Esophagus squamous epithelium (tissue), 5 donors: ENCODE measurements around the gene DNAH8. TPM values are rescaled to one million over a fixed set of nuclear protein-coding genes. Genes with fewer than 3 reads are reported as not detected.

Experiments used
- DNase-seq: peaks from one replicate; lab custom pipeline; 2025; lab: John Stamatoyannopoulos, UW
- H3K27ac ChIP-seq, 4 donors: fragments of 200-600 bp; sonication (generic); one replicate each; pipeline ENCODE4 v1.5.1; 2016 to 2019; ENCODE audit warnings: mild to moderate bottlenecking in 1 of 4
- H3K27me3 ChIP-seq, 4 donors: fragments of 200-600 bp; sonication (generic); 1 replicate in 3 of 4; 2 replicates in 1 of 4; pipeline versions ENCODE4 v1.5.1 to v1.6.0; 2017 to 2021; ENCODE audit warnings: antibody characterized with exemption in 1 of 4
- H3K36me3 ChIP-seq, 3 donors: fragments of 200-600 bp; sonication (generic); one replicate each; pipeline ENCODE4 v1.5.1; 2016 to 2019
- H3K4me1 ChIP-seq, 3 donors: fragments of 200-600 bp; sonication (generic); one replicate each; pipeline ENCODE4 v1.5.1; 2017 to 2019
- H3K4me3 ChIP-seq, 4 donors: fragments of 200-600 bp; sonication (generic); 1 replicate in 3 of 4; 2 replicates in 1 of 4; pipeline ENCODE4 v1.5.1; 2016 to 2019; ENCODE audit warnings: mild to moderate bottlenecking in 2 of 4, moderate library complexity in 1 of 4
- H3K9me3 ChIP-seq, 3 donors: fragments of 200-600 bp; sonication (generic); one replicate each; pipeline ENCODE4 v1.5.1; 2016 to 2019
- CTCF ChIP-seq, 6 experiments: fragments of 450-650 bp in 4 of 6; fragments of 200-600 bp in 2 of 6; sonication (generic) in 2 of 6; IDR thresholded peaks; one replicate each; pipeline ENCODE4 v1.5.1; 2016 to 2019; ENCODE audit warnings: antibody characterized with exemption in 6 of 6, mild to moderate bottlenecking in 4 of 6, moderate library complexity in 4 of 6
- POLR2A ChIP-seq, 4 donors: fragments of 450-650 bp; IDR thresholded peaks; one replicate each; pipeline ENCODE4 v1.6.1; 2017; ENCODE audit warnings: antibody characterized with exemption in 4 of 4, mild to moderate bottlenecking in 4 of 4, moderate library complexity in 3 of 4
- WGBS, 2 donors: methylation state at CpG; one replicate each; pipeline ENCODE4 v1.1.5; 2018; 5-methylcytosine and 5-hydroxymethylcytosine counted together
- intact Hi-C: fragments of 100-400 bp; cut with DNase I; formaldehyde crosslinking; loops from one replicate; pipeline ENCODE4 v1.15.0; 2022
- total RNA-seq, 4 donors: library from RNA; depleted of rRNA; stranded (reverse); fragments of >200 nt; gene quantifications; one replicate each; pipeline ENCODE4 v1.1.0, GENCODE V29; 2016
- donor health status: DM: yes; HTN: yes; CAD: no.

The DNAH8 gene
- total RNA-seq, 4 donors from 2014 or later: under 0.01 to 0.03 TPM; not detected in 2

- intact Hi-C loops: no loop called here
- no peaks in the 10 kb centered on the region for H3K9me3 ChIP-seq
- no peak for DNase-seq
- WGBS, 2 donors: 83 to 90% methylated on average over 5 of the region's 5 CpGs
- no peaks in the 10 kb centered on the region for H3K27me3 ChIP-seq
- no peak for TF ChIP-seq POLR2A (IDR thresholded peaks at IDR 0.05)
- TF ChIP-seq CTCF (IDR thresholded peaks at IDR 0.05): no peak
- peaks cover 0 to 12% (median 4%) of the 10 kb centered on the region in 3 donors for H3K4me1 ChIP-seq
- H3K27ac ChIP-seq: no peak overlapping the region
- no peaks in the 10 kb centered on the region for H3K36me3 ChIP-seq
- no peak overlapping the region for H3K4me3 ChIP-seq
Observed at GRCh38 chr6:38774929-38775707, 60.0 kb downstream of the DNAH8 start.

- 91 to 100% methylated on average over 1 of the region's 1 CpG for WGBS, 2 donors
- Histone ChIP-seq H3K36me3 (no peaks in the 10 kb centered on the region), H3K9me3 (no peaks in the 10 kb centered on the region), H3K27me3 (no peaks in the 10 kb centered on the region), H3K27ac (no peak overlapping the region), H3K4me1 (peaks cover 0 to 6% (median 2%) of the 10 kb centered on the region in 3 donors), H3K4me3 (no peak overlapping the region)
- DNase-seq: no peak
- intact Hi-C loops: no loop called here
- TF ChIP-seq POLR2A (IDR thresholded peaks at IDR 0.05) (no peak), CTCF (IDR thresholded peaks at IDR 0.05) (no peak)
Observed at GRCh38 chr6:38775870-38776269, 60.8 kb downstream of the DNAH8 start.

GRCh38 chr6:38776515-38776914 is 61.4 kb downstream of the DNAH8 start:
- DNase-seq: no peak
- TF ChIP-seq CTCF (IDR thresholded peaks at IDR 0.05) (no peak), POLR2A (IDR thresholded peaks at IDR 0.05) (no peak)
- H3K36me3 ChIP-seq: no peaks in the 10 kb centered on the region
- H3K27ac ChIP-seq: no peak overlapping the region
- WGBS, 2 donors: 67 to 71% methylated on average over 1 of the region's 1 CpG
- H3K4me1 ChIP-seq: no peaks in the 10 kb centered on the region
- H3K4me3 ChIP-seq: no peak overlapping the region
- intact Hi-C loops: no loop called here
- H3K9me3 ChIP-seq: no peaks in the 10 kb centered on the region
- no peaks in the 10 kb centered on the region for H3K27me3 ChIP-seq

GRCh38 chr6:38779310-38780062 is 64.4 kb downstream of the DNAH8 start:
- DNase-seq: no peak
- no peaks in the 10 kb centered on the region for H3K4me1 ChIP-seq
- TF ChIP-seq POLR2A (IDR thresholded peaks at IDR 0.05) (no peak), CTCF (IDR thresholded peaks at IDR 0.05) (no peak)
- H3K27me3 ChIP-seq: no peaks in the 10 kb centered on the region
- intact Hi-C loops: no loop called here
- no peak overlapping the region for H3K4me3 ChIP-seq
- 83 to 96% methylated on average over 4 of the region's 4 CpGs for WGBS, 2 donors
- no peaks in the 10 kb centered on the region for H3K9me3 ChIP-seq
- no peaks in the 10 kb centered on the region for H3K36me3 ChIP-seq
- no peak overlapping the region for H3K27ac ChIP-seq

- Histone ChIP-seq H3K9me3 (no peaks in the 10 kb centered on the region), H3K27me3 (peaks cover 0 to 11% (median 0%) of the 10 kb centered on the region in 4 donors), H3K4me3 (no peak overlapping the region), H3K4me1 (no peaks in the 10 kb centered on the region), H3K27ac (no peak overlapping the region), H3K36me3 (no peaks in the 10 kb centered on the region)
- intact Hi-C loops: no loop called here
- DNase-seq: no peak
- no peak for TF ChIP-seq CTCF (IDR thresholded peaks at IDR 0.05)
- 66 to 68% methylated on average over 2 of the region's 2 CpGs for WGBS, 2 donors
Observed at GRCh38 chr6:38782616-38783015, 67.5 kb downstream of the DNAH8 start.
